HCT116 (cell line): Measurements from ENCODE around the gene RAB31.

Experiments
- CEBPB ChIP-seq: IDR thresholded peaks from 2 replicates; pipeline ENCODE4 v1.6.1; 2012; ENCODE audit warnings: low read depth
- EZH2 ChIP-seq: fragments of 200-600 bp; sonication (generic); IDR thresholded peaks from 2 replicates; pipeline ENCODE4 v1.6.1; 2017; ENCODE audit warnings: antibody characterized with exemption, mixed run types
- POLR2A ChIP-seq: IDR thresholded peaks from 2 replicates; pipeline ENCODE4 v1.7.0; 2011; ENCODE audit warnings: borderline replicate concordance; ENCODE audit not compliant: insufficient read depth, insufficient read length; ENCODE audit errors: extremely low read depth
- POLR2AphosphoS5 ChIP-seq: IDR thresholded peaks from 2 replicates; pipeline ENCODE4 v1.6.1; 2011; ENCODE audit warnings: mild to moderate bottlenecking, low read depth, low read length, moderate library complexity
- SIN3A ChIP-seq: IDR thresholded peaks from 2 replicates; pipeline ENCODE4 v1.6.1; 2012; ENCODE audit warnings: low read depth
- SRF ChIP-seq: IDR thresholded peaks from 2 replicates; pipeline ENCODE4 v1.6.1; 2012; ENCODE audit warnings: low read depth
- TF ChIP-seq, protein P1 (sequence below), 3 experiments: fragments of 200-600 bp in 1 of 3; sonication (generic) in 1 of 3; IDR thresholded peaks in 2 of 3; conservative IDR thresholded peaks in 1 of 3; 2 replicates each; pipeline ENCODE4 v1.5.1; 2012 to 2017; ENCODE audit warnings: low read depth in 2 of 3, low read length in 2 of 3, antibody characterized with exemption in 1 of 3, borderline replicate concordance in 1 of 3, control low read depth in 1 of 3, mild to moderate bottlenecking in 1 of 3, mixed read lengths in 1 of 3, mixed run types in 1 of 3, moderate library complexity in 1 of 3; ENCODE audit not compliant: insufficient read depth in 1 of 3
- TF ChIP-seq, protein P2 (sequence below): IDR thresholded peaks from 2 replicates; pipeline ENCODE4 v1.6.1; 2012
- TF ChIP-seq, protein P3 (sequence below): IDR thresholded peaks from 2 replicates; pipeline ENCODE4 v1.6.1; 2012
- TF ChIP-seq, protein P4 (sequence below): IDR thresholded peaks from 2 replicates; pipeline ENCODE4 v1.6.1; 2011; ENCODE audit warnings: mild to moderate bottlenecking, low read length, moderate library complexity; ENCODE audit not compliant: insufficient replicate concordance; ENCODE audit errors: extremely low read depth

DNA sequence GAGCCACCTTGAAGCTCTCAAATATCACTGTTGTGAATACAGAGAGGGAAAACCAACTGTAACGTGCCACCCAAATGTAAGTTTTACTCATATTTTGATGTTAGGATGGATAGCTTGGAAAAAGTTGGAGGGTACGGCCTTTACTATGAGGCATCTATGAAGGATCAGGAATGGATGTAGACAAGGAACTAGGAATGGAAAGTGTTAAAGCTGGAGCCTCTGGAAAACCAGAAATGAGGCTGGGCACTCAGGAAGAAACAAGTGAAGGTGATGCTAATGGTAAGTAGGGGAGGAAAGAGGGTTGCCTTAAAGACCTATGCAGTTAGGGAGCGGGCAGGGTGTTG, 177.9 kb downstream of the RAB31 start:
- TF ChIP-seq POLR2A (no peak), EZH2 (no peak), SIN3A (no peak), CEBPB (no peak), POLR2AphosphoS5 (no peak), SRF (no peak)
- TF ChIP-seq, protein P1, sequence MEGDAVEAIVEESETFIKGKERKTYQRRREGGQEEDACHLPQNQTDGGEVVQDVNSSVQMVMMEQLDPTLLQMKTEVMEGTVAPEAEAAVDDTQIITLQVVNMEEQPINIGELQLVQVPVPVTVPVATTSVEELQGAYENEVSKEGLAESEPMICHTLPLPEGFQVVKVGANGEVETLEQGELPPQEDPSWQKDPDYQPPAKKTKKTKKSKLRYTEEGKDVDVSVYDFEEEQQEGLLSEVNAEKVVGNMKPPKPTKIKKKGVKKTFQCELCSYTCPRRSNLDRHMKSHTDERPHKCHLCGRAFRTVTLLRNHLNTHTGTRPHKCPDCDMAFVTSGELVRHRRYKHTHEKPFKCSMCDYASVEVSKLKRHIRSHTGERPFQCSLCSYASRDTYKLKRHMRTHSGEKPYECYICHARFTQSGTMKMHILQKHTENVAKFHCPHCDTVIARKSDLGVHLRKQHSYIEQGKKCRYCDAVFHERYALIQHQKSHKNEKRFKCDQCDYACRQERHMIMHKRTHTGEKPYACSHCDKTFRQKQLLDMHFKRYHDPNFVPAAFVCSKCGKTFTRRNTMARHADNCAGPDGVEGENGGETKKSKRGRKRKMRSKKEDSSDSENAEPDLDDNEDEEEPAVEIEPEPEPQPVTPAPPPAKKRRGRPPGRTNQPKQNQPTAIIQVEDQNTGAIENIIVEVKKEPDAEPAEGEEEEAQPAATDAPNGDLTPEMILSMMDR (IDR thresholded peaks at IDR 0.05 in 2 of 3, conservative IDR thresholded peaks at IDR 0.05 in 1 of 3; ENCODE audit: borderline replicate concordance in 1 of 3, insufficient read depth in 1 of 3, low read depth in 2 of 3, low read length in 2 of 3) = no peak
- TF ChIP-seq, protein P2, sequence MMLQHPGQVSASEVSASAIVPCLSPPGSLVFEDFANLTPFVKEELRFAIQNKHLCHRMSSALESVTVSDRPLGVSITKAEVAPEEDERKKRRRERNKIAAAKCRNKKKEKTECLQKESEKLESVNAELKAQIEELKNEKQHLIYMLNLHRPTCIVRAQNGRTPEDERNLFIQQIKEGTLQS = no peak
- TF ChIP-seq, protein P3, sequence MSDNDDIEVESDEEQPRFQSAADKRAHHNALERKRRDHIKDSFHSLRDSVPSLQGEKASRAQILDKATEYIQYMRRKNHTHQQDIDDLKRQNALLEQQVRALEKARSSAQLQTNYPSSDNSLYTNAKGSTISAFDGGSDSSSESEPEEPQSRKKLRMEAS = no peak
- TF ChIP-seq, protein P4, sequence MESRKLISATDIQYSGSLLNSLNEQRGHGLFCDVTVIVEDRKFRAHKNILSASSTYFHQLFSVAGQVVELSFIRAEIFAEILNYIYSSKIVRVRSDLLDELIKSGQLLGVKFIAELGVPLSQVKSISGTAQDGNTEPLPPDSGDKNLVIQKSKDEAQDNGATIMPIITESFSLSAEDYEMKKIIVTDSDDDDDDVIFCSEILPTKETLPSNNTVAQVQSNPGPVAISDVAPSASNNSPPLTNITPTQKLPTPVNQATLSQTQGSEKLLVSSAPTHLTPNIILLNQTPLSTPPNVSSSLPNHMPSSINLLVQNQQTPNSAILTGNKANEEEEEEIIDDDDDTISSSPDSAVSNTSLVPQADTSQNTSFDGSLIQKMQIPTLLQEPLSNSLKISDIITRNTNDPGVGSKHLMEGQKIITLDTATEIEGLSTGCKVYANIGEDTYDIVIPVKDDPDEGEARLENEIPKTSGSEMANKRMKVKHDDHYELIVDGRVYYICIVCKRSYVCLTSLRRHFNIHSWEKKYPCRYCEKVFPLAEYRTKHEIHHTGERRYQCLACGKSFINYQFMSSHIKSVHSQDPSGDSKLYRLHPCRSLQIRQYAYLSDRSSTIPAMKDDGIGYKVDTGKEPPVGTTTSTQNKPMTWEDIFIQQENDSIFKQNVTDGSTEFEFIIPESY = no peak
